HFF-Myc (cell line): Measurements from ENCODE around the gene TAS1R1.

Source experiments
- DNase-seq: peaks from one replicate; pipeline ENCODE4 v3.0.0-alpha.2; 2011; ENCODE audit warnings: low read depth; ENCODE audit errors: extremely low read depth
- H3K4me3 ChIP-seq: replicated peaks from 2 replicates; pipeline ENCODE4 v1.5.1; 2011; ENCODE audit warnings: low read depth, mild to moderate bottlenecking, control low read depth, low read length
- TF ChIP-seq, protein P1 (sequence below): IDR thresholded peaks from 2 replicates; pipeline ENCODE4 v1.5.1; 2012; ENCODE audit warnings: mild to moderate bottlenecking, low read depth, low read length, control low read depth; ENCODE audit errors: missing control alignments

Gene TAS1R1

DNA sequence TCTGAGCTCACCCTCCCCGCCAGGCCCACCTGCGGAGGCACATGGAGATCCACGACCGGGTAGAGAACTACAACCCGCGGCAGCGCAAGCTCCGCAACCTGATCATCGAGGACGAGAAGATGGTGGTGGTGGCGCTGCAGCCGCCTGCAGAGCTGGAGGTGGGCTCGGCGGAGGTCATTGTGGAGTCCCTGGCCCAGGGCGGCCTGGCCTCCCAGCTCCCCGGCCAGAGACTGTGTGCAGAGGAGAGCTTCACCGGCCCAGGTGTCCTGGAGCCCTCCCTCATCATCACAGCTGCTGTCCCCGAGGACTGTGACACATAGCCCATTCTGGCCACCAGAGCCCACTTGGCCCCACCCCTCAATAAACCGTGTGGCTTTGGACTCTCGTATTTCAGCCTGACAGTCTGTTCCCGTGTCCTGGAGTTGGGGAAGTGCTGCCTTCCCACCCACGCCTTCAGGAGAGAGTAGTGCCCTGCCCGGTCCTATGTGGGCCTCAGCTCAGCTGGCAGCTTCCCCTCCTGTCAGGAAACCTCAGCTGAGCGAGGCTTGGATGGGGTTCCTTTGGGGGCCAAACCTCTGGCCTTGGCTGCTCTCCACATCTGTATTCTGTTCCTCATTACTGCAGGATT, 33.9 kb downstream of the TAS1R1 start:
- DNase-seq = no peak
- TF ChIP-seq, protein P1, sequence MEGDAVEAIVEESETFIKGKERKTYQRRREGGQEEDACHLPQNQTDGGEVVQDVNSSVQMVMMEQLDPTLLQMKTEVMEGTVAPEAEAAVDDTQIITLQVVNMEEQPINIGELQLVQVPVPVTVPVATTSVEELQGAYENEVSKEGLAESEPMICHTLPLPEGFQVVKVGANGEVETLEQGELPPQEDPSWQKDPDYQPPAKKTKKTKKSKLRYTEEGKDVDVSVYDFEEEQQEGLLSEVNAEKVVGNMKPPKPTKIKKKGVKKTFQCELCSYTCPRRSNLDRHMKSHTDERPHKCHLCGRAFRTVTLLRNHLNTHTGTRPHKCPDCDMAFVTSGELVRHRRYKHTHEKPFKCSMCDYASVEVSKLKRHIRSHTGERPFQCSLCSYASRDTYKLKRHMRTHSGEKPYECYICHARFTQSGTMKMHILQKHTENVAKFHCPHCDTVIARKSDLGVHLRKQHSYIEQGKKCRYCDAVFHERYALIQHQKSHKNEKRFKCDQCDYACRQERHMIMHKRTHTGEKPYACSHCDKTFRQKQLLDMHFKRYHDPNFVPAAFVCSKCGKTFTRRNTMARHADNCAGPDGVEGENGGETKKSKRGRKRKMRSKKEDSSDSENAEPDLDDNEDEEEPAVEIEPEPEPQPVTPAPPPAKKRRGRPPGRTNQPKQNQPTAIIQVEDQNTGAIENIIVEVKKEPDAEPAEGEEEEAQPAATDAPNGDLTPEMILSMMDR = no peak
- no peak overlapping the region for H3K4me3 ChIP-seq

DNA sequence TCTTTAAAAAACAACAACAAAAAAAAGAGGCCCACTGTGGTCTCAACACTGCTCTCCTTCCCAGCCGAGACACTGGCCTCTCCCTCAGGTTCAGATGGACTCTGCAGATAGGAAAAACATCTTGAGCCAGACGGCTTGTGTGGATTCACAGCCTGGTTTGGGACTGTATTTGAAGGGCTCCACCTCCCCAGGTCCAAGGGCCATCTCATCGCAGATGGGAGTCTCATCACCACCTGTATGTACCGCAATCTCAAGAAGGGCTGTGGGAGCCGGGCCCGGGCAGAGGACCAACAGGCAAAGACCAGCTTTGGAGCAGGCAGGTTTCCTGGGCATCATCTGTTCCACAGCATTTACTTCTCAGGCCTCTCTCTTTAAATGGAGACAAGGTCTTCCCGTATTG, 34.9 kb downstream of the TAS1R1 start:
- TF ChIP-seq, protein P1 = no peak
- no peak overlapping the region for H3K4me3 ChIP-seq
- DNase-seq = no peak

DNA sequence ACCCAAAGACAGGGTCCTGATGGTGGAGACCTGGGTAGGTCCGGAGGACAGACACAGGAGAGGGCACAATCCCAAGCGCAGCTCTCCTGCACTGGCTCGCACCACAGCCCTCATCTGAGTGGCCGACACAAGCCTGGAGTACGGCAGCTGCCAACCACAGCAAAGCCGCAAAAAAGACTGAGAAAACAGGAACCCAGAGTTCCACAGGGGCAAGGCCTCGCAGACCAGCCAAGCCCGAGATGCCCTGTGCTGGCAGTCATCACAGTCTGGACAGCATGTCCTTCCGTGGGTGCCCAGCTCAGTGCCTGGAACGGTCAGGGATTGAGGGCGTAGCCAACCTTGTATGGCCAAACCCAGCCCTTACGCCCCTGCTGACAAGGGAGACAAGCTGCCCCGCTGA, 36.1 kb downstream of the TAS1R1 start:
- H3K4me3 ChIP-seq = no peak overlapping the region
- DNase-seq = no peak
- TF ChIP-seq, protein P1 = no peak

DNA sequence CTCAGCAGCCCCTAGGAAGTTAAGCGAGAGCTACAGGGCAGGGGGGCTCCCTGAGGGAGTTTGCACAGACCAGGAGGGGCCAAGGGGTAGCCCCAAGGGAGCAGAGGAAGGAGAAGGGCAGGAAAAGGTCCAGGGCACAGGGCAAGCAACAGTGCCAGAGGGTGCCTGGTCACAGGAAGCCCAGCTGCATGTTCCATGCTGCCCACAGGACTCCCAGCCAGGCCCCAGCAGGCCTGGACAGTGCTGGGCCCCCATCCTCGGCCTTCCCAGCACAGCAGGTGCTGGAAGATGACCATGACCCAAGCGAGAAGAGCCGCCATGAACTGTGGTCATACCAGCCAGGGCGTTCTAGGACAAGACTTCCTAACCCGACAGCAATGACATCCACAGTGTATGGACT, 36.5 kb downstream of the TAS1R1 start:
- H3K4me3 ChIP-seq = no peak overlapping the region
- DNase-seq = no peak
- TF ChIP-seq, protein P1 = no peak

DNA sequence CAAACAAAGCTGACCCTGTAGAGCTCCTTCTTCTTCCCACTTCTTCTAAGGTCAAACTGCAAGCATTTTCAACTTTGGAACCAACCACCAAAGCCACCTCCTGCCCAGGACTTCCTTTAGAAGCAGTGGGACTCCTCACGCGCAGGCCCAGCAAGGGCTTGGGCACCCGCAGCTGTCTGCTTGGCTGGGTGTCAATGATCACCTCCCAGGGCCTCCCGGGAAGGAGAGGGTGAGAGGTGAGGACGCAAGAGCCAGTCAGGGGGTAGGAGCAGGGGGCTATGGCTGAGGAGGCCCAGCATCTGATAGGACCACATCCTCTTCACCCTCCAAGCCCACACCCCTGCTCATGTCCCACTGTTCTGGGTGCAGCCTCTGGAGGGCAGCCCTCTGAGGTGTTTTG, 37.3 kb downstream of the TAS1R1 start:
- DNase-seq = no peak
- TF ChIP-seq, protein P1 = no peak
- H3K4me3 ChIP-seq = no peak overlapping the region

DNA sequence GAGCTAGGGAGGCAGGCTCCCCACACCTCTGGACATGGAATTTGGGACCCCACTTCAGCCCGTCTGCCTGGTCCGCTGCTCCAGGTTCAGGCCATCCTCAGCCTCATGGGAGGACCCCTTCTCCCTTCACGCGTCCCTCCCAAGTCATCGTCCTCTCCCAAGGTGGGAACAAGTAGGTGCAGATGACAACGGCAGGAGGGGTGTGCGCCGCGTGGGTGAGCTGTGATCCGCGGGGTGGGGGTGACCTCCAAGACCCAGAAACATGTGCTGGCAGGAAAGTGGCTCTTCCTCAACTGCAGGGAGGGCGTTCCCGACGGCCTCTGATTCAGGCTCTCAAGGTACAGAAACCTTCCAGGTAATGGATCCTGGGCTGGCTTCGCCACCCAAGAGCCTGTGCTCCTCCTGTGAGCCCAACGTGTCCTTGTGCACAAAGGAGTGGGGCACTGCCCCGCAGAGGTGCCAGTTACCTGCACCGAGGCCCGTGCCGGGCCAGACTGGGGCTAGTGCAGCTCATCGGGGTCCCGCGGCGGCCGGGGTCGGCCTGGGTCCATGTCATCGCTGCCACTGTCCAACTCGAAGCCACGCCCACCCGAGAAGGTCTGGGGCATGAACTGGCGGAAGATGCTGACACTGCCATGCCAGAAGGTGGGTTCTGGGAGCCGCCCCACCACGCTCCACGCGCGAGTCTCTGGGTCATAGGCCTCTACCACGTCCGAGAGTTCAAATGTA, 37.9 kb downstream of the TAS1R1 start:
- TF ChIP-seq, protein P1 = no peak
- H3K4me3 ChIP-seq = no peak overlapping the region
- DNase-seq = no peak
